HepG2 (cell line): ENCODE measurements around the gene ZC3H18.

Source experiments
- GABPB1 ChIP-seq: IDR thresholded peaks from 2 replicates; pipeline ENCODE4 v1.6.1; 2016; ENCODE audit warnings: mild to moderate bottlenecking, missing genetic modification reagents, moderate library complexity, missing compliant biosample characterization
- NFYB ChIP-seq: sonication (generic); formaldehyde crosslinking; IDR thresholded peaks from 2 replicates; pipeline ENCODE4 v1.4.0; 2020; ENCODE audit warnings: missing genetic modification reagents
- ZFP36 ChIP-seq: fragments of 150-350 bp; IDR thresholded peaks from 2 replicates; pipeline ENCODE4 v1.6.1; 2018; ENCODE audit warnings: borderline replicate concordance, low read length, low read depth; ENCODE audit not compliant: partially characterized antibody
- TF ChIP-seq, protein P1 (sequence below): sonication (generic); formaldehyde crosslinking; IDR thresholded peaks from 2 replicates; pipeline ENCODE4 v1.4.0; 2020; ENCODE audit warnings: missing genetic modification reagents, mild to moderate bottlenecking, borderline replicate concordance
- TF ChIP-seq, protein P2 (sequence below): sonication (generic); formaldehyde crosslinking; conservative IDR thresholded peaks from 2 replicates; pipeline ENCODE4 v1.4.0; 2020; ENCODE audit warnings: missing genetic modification reagents

GRCh38 chr16:88613911-88614817 is 44.0 kb downstream of the ZC3H18 start:
- TF ChIP-seq NFYB (CRISPR knock-in tag) (no peak), ZFP36 (no peak), GABPB1 (CRISPR knock-in tag) (no peak)
- TF ChIP-seq, protein P1, sequence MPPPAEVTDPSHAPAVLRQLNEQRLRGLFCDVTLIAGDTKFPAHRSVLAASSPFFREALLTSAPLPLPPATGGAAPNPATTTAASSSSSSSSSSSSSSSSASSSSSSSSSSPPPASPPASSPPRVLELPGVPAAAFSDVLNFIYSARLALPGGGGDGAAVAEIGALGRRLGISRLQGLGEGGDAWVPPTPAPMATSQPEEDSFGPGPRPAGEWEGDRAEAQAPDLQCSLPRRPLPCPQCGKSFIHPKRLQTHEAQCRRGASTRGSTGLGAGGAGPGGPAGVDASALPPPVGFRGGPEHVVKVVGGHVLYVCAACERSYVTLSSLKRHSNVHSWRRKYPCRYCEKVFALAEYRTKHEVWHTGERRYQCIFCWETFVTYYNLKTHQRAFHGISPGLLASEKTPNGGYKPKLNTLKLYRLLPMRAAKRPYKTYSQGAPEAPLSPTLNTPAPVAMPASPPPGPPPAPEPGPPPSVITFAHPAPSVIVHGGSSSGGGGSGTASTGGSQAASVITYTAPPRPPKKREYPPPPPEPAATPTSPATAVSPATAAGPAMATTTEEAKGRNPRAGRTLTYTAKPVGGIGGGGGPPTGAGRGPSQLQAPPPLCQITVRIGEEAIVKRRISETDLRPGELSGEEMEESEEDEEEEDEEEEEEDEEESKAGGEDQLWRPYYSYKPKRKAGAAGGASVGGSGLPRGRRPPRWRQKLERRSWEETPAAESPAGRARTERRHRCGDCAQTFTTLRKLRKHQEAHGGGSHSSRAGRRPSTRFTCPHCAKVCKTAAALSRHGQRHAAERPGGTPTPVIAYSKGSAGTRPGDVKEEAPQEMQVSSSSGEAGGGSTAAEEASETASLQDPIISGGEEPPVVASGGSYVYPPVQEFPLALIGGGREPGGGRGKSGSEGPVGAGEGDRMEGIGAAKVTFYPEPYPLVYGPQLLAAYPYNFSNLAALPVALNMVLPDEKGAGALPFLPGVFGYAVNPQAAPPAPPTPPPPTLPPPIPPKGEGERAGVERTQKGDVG (CRISPR knock-in tag) = no peak
- TF ChIP-seq, protein P2, sequence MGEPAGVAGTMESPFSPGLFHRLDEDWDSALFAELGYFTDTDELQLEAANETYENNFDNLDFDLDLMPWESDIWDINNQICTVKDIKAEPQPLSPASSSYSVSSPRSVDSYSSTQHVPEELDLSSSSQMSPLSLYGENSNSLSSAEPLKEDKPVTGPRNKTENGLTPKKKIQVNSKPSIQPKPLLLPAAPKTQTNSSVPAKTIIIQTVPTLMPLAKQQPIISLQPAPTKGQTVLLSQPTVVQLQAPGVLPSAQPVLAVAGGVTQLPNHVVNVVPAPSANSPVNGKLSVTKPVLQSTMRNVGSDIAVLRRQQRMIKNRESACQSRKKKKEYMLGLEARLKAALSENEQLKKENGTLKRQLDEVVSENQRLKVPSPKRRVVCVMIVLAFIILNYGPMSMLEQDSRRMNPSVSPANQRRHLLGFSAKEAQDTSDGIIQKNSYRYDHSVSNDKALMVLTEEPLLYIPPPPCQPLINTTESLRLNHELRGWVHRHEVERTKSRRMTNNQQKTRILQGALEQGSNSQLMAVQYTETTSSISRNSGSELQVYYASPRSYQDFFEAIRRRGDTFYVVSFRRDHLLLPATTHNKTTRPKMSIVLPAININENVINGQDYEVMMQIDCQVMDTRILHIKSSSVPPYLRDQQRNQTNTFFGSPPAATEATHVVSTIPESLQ (CRISPR knock-in tag) = no peak
